HFFc6 (cell line): Measurements from ENCODE around the gene PRELID3B. TPM values are rescaled to one million over a fixed set of nuclear protein-coding genes. Genes with fewer than 3 reads are reported as not detected.

Source experiments
- DNase-seq: peaks from one replicate; pipeline ENCODE4 v3.0.0-alpha.2; 2018
- H3K27ac Mint-ChIP-seq: 2 replicates; pipeline ENCODE4 v1.8.0; 2020; ENCODE audit warnings: mild to moderate bottlenecking, mixed read lengths
- H3K27me3 Mint-ChIP-seq: 2 replicates; pipeline ENCODE4 v1.8.0; 2021; ENCODE audit warnings: mild to moderate bottlenecking, moderate library complexity, mixed read lengths; ENCODE audit not compliant: insufficient read depth
- H3K36me3 Mint-ChIP-seq: 2 replicates; pipeline ENCODE4 v1.8.0; 2021; ENCODE audit warnings: low read depth, mixed read lengths
- H3K4me1 Mint-ChIP-seq: 2 replicates; pipeline ENCODE4 v1.8.0; 2020; ENCODE audit warnings: low read depth, mixed read lengths
- H3K4me3 Mint-ChIP-seq: 2 replicates; pipeline ENCODE4 v1.8.0; 2020; ENCODE audit warnings: mild to moderate bottlenecking, moderate library complexity, mixed read lengths
- H3K9me3 Mint-ChIP-seq: 2 replicates; pipeline ENCODE4 v1.8.0; 2020; ENCODE audit warnings: mild to moderate bottlenecking, mixed read lengths
- CTCF ChIP-seq: fragments of 200-600 bp; sonication (generic); IDR thresholded peaks from 2 replicates; pipeline ENCODE4 v1.5.0; 2021; ENCODE audit warnings: antibody characterized with exemption, mild to moderate bottlenecking
- total RNA-seq, 6 experiments: library from RNA; stranded (reverse); fragmentation: NEBNext Ultra II Directional; extraction: Animal tissue kit (Norgen Biotek cat#: 25700); gene quantifications; 2 replicates in 1 of 6; 3 replicates in 5 of 6; pipeline ENCODE4 v1.2.3, GENCODE V29; 2021

The PRELID3B gene
- total RNA-seq, 6 experiments from 2014 or later: 55.2 to 64.1 (median 59.8) TPM

GRCh38 chr20:59020938-59021551 is 21.5 kb downstream of the PRELID3B start:
- Mint-ChIP-seq H3K4me1 (peaks cover 41% of the 10 kb centered on the region), H3K27ac (peak overlapping the region; percentile 83), H3K36me3 (peaks cover 18% of the 10 kb centered on the region), H3K9me3 (no peaks in the 10 kb centered on the region), H3K27me3 (no peaks in the 10 kb centered on the region; the same call in none of the 2 replicates), H3K4me3 (peak overlapping the region; percentile 27; the same call in 1 of the 2 replicates)
- no peak for TF ChIP-seq CTCF
- DNase-seq: peak; percentile 62

GRCh38 chr20:59019217-59019616 is 23.4 kb downstream of the PRELID3B start, which contains the start of gene TUBB1:
Gene TUBB1 (plus strand): TSS chr20:59019429. CDS start chr20:59019523, 94 bp downstream.
- no peaks in the 10 kb centered on the region; the same call in 1 of the 2 replicates for H3K27me3 Mint-ChIP-seq

GRCh38 chr20:59018817-59019216 is 23.8 kb downstream of the PRELID3B start:
- Mint-ChIP-seq H3K27me3 (no peaks in the 10 kb centered on the region; the same call in 1 of the 2 replicates), H3K36me3 (peaks cover 10% of the 10 kb centered on the region), H3K27ac (no peak overlapping the region), H3K9me3 (no peaks in the 10 kb centered on the region), H3K4me3 (no peak overlapping the region; the same call in 1 of the 2 replicates), H3K4me1 (peaks cover 52% of the 10 kb centered on the region)
- DNase-seq: no peak
- TF ChIP-seq CTCF: no peak

More at GRCh38 chr20:59019217-59019616, 23.4 kb downstream of the PRELID3B start, which contains the start of gene TUBB1:
- Mint-ChIP-seq H3K9me3 (no peaks in the 10 kb centered on the region), H3K4me3 (no peak within 1 kb of the TSS; the same call in 1 of the 2 replicates), H3K36me3 (peaks cover 13% of the 10 kb centered on the region), H3K27ac (no peak within 1 kb of the TSS), H3K4me1 (peaks cover 48% of the 10 kb centered on the region)
- DNase-seq: no peak
- TF ChIP-seq CTCF: no peak

- no peak overlapping the region; the same call in 1 of the 2 replicates for H3K27ac Mint-ChIP-seq
- TF ChIP-seq CTCF: no peak
- peaks cover 49% of the 10 kb centered on the region for H3K4me1 Mint-ChIP-seq
- H3K4me3 Mint-ChIP-seq: no peak overlapping the region
- H3K9me3 Mint-ChIP-seq: no peaks in the 10 kb centered on the region
- H3K36me3 Mint-ChIP-seq: peaks cover 3% of the 10 kb centered on the region; the same call in 1 of the 2 replicates
- no peaks in the 10 kb centered on the region; the same call in 1 of the 2 replicates for H3K27me3 Mint-ChIP-seq
- no peak for DNase-seq
Measured at GRCh38 chr20:59017493-59018231, 24.9 kb downstream of the PRELID3B start.

GRCh38 chr20:59016795-59017492 is 25.6 kb downstream of the PRELID3B start:
- no peak for DNase-seq

More at GRCh38 chr20:59016795-59017492, 25.6 kb downstream of the PRELID3B start:
- Mint-ChIP-seq H3K36me3 (no peaks in the 10 kb centered on the region), H3K27ac (peak overlapping the region; percentile 56; the same call in 1 of the 2 replicates), H3K4me3 (no peak overlapping the region), H3K27me3 (no peaks in the 10 kb centered on the region; the same call in 1 of the 2 replicates), H3K9me3 (no peaks in the 10 kb centered on the region), H3K4me1 (peaks cover 43% of the 10 kb centered on the region)
- no peak for TF ChIP-seq CTCF
